Brain microvascular endothelial cell (primary cell): ENCODE measurements around the gene DOCK3.

Source experiments
- DNase-seq: peaks from one replicate; pipeline ENCODE4 v3.0.0-alpha.2; 2020
- H3K27ac ChIP-seq: fragments of 250-450 bp; sonication (Bioruptor Pico); 2 replicates; pipeline ENCODE4 v1.5.1; 2020; ENCODE audit warnings: mild to moderate bottlenecking, moderate library complexity
- H3K27me3 ChIP-seq: fragments of 250-450 bp; sonication (Bioruptor Pico); replicated peaks from 2 replicates; pipeline ENCODE4 v1.5.1; 2020; ENCODE audit warnings: mild to moderate bottlenecking
- H3K36me3 ChIP-seq: fragments of 250-450 bp; sonication (Bioruptor Pico); replicated peaks from 2 replicates; pipeline ENCODE4 v1.5.1; 2020; ENCODE audit warnings: mild to moderate bottlenecking
- H3K4me3 ChIP-seq: 2 replicates; pipeline ENCODE4 v1.5.1; 2011; ENCODE audit warnings: low read depth, mild to moderate bottlenecking, control low read depth, low read length, moderate library complexity
- in situ Hi-C: cut with HindIII; loops from 2 replicates; pipeline ENCODE4 v1.10.0; 2017; ENCODE audit warnings: low sequenced_read_pairs, low pct_ligation_motif_present
- TF ChIP-seq, protein P1 (sequence below): IDR thresholded peaks from 2 replicates; pipeline ENCODE4 v1.5.1; 2011; ENCODE audit warnings: low read depth, mild to moderate bottlenecking, moderate library complexity, low read length, control low read depth, inconsistent platforms; ENCODE audit errors: missing control alignments

Gene DOCK3

DNA sequence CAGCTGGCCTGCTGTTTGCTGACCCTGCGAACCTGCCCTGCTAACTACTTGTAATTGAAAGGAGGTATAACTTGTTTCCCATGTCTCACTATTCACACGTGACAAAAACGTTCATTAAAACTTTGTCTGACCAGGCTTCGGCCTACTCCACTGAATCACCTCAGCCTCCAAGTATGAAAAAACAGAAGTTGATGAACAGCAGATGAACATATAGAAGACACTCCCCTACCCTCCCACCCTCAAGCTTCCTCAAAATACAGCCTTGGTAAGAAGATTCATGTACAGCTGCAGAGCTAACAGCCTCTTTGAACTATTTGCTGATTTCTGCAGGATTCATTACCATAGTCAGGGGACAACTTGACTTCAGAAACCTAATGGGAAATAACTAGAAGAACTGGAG lies 727.0 kb downstream of the DOCK3 start:
- no peak for DNase-seq
- H3K27me3 ChIP-seq, result no peaks in the 10 kb centered on the region
- H3K36me3 ChIP-seq, result peaks cover 9% of the 10 kb centered on the region
- H3K27ac ChIP-seq, result no peak overlapping the region
- H3K4me3 ChIP-seq, result no peak overlapping the region
- TF ChIP-seq, protein P1, sequence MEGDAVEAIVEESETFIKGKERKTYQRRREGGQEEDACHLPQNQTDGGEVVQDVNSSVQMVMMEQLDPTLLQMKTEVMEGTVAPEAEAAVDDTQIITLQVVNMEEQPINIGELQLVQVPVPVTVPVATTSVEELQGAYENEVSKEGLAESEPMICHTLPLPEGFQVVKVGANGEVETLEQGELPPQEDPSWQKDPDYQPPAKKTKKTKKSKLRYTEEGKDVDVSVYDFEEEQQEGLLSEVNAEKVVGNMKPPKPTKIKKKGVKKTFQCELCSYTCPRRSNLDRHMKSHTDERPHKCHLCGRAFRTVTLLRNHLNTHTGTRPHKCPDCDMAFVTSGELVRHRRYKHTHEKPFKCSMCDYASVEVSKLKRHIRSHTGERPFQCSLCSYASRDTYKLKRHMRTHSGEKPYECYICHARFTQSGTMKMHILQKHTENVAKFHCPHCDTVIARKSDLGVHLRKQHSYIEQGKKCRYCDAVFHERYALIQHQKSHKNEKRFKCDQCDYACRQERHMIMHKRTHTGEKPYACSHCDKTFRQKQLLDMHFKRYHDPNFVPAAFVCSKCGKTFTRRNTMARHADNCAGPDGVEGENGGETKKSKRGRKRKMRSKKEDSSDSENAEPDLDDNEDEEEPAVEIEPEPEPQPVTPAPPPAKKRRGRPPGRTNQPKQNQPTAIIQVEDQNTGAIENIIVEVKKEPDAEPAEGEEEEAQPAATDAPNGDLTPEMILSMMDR, result no peak
- in situ Hi-C loops, result no loop called here

DNA sequence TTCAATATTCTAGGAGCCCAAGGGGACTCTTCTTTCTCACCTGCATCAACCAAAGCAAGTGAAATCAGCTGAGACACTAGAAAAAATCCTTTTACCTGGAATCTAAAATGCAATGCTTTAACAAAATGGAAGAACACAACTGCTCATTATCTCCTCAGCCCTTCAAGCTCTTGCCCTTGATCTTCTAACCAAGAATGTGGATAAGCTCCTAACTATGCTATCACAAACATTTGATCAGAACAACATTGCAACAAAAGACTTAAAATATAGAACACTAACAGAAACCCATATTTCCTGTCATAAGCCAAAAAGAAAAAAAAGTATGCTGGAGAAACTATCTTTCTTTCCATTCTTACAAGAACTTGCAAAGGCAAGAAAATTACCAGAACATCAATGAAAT lies 728.9 kb downstream of the DOCK3 start:
- TF ChIP-seq, protein P1, result no peak
- H3K27me3 ChIP-seq, result no peaks in the 10 kb centered on the region
- DNase-seq, result no peak
- no peak overlapping the region for H3K27ac ChIP-seq
- H3K4me3 ChIP-seq, result no peak overlapping the region
- H3K36me3 ChIP-seq, result peaks cover 8% of the 10 kb centered on the region
- in situ Hi-C loops, result no loop called here

- no peak overlapping the region for H3K27ac ChIP-seq
- no peak for DNase-seq
- no peaks in the 10 kb centered on the region for H3K27me3 ChIP-seq
- H3K36me3 ChIP-seq, result peaks cover 5% of the 10 kb centered on the region
- no peak overlapping the region for H3K4me3 ChIP-seq
- TF ChIP-seq, protein P1, result no peak
- in situ Hi-C loops, result no loop called here
These were observed 733.3 kb downstream of the DOCK3 start for GRCh38 chr3:51408021-51408420.

DNA sequence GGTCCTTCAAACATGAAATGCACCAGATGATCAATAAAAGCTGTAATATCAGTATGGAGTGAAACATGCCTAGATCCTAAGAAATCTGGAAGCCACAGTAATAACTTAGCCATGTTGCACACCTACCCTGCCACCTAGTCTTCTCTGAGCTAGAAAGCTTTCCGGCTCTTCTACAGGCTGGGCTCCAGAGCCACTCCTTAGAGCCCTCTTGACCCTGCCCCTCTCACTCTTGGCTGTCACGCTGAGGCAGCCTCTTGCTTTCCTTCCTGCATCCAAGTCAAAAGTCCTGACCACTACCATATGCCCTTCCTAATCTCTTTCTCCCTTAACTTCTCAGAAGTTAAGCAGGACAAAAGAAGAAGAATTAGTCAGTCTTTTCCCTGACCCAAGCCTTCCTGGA lies 734.1 kb downstream of the DOCK3 start:
- TF ChIP-seq, protein P1, result no peak
- H3K36me3 ChIP-seq, result peaks cover 7% of the 10 kb centered on the region
- in situ Hi-C loops, result no loop called here

DNA sequence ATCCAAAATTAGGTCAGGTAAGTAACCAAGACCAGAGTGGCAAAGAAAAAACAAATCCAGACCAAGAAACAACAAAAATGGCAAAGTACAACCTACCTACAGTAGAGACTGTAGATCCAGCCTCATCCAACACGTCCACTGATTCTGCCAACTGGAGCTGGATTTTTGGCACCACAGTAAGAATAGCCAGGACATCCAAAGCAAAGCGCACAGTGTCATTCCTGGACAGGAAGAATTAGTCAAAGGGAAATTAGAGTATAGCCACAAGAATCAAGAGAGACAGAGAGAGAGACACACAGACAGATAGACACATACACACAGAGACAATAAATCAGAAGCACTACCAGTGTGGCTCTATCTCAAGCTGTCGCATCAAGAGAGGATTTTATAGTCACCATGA lies 747.5 kb downstream of the DOCK3 start:
- in situ Hi-C loops, result no loop called here
- TF ChIP-seq, protein P1, result no peak
- no peak for DNase-seq
- Histone ChIP-seq H3K27me3 (no peaks in the 10 kb centered on the region), H3K4me3 (no peak overlapping the region), H3K36me3 (peaks cover 17% of the 10 kb centered on the region), H3K27ac (no peak overlapping the region)

More for the DNA sequence above, 734.1 kb downstream of the DOCK3 start:
- Histone ChIP-seq H3K27me3 (no peaks in the 10 kb centered on the region), H3K27ac (no peak overlapping the region), H3K4me3 (no peak overlapping the region)
- no peak for DNase-seq

DNA sequence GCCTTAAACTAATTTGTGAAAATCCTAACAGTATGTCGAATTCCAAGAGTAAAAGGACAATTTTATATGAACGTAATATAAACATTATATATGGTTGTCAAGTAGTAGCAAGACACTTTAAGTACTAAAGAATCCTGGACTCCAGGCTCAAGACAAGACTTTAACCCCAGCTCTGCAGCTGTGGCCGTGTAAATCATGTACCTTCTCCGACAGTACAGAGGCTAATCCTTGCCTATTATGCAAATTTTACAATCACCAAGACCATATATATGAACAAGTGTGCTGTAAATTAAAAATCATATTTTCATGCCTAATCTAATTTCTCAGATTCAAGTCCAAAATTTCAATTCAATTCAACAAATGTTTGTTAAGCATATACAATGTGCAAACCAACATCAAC lies 752.2 kb downstream of the DOCK3 start:
- H3K36me3 ChIP-seq, result peaks cover 13% of the 10 kb centered on the region
- H3K27ac ChIP-seq, result no peak overlapping the region
- in situ Hi-C loops, result no loop called here
- H3K27me3 ChIP-seq, result no peaks in the 10 kb centered on the region
- no peak overlapping the region for H3K4me3 ChIP-seq
- DNase-seq, result no peak
- TF ChIP-seq, protein P1, result no peak
